Amygdala (tissue), 56 donors: ENCODE measurements around the gene LRRC4B.

ENCODE experiments used
- DNase-seq, 56 donors: peaks; one replicate each; lab custom pipeline; 2025; lab: John Stamatoyannopoulos, UW

Gene LRRC4B

GRCh38 chr19:50555033-50555432, 13.2 kb downstream of the LRRC4B start:
- no peak for DNase-seq

GRCh38 chr19:50554212-50554611, 14.0 kb downstream of the LRRC4B start:
- DNase-seq: no peak

GRCh38 chr19:50553134-50553703, 15.0 kb downstream of the LRRC4B start:
- DNase-seq: no peak

GRCh38 chr19:50552540-50552939, 15.7 kb downstream of the LRRC4B start:
- DNase-seq: no peak

GRCh38 chr19:50551715-50552187, 16.5 kb downstream of the LRRC4B start:
- peak in 49 of 56 donors; percentile 19 to 94 (median 66) for DNase-seq

GRCh38 chr19:50551034-50551714, 17.1 kb downstream of the LRRC4B start:
- peak in 15 of 56 donors; percentile 8 to 61 (median 48) for DNase-seq

GRCh38 chr19:50550594-50550966, 17.7 kb downstream of the LRRC4B start:
- peak in 5 of 56 donors; percentile 7 to 56 (median 31) for DNase-seq

- peak in 3 of 56 donors; percentile 43 to 60 (median 43) for DNase-seq
Observed at GRCh38 chr19:50549927-50550593, 18.2 kb downstream of the LRRC4B start.

GRCh38 chr19:50549059-50549926, 18.9 kb downstream of the LRRC4B start:
- DNase-seq: peak in 16 of 56 donors; percentile 17 to 60 (median 36)

- DNase-seq: peak in 47 of 56 donors; percentile 19 to 88 (median 60)
Observed at GRCh38 chr19:50548191-50549058, 19.8 kb downstream of the LRRC4B start.

GRCh38 chr19:50547385-50548190, 20.6 kb downstream of the LRRC4B start:
- DNase-seq: peak in 26 of 56 donors; percentile 15 to 72 (median 41)

GRCh38 chr19:50546527-50547221, 21.6 kb downstream of the LRRC4B start:
- peak in 10 of 56 donors; percentile 19 to 52 (median 46) for DNase-seq

- DNase-seq: no peak
Observed at GRCh38 chr19:50542943-50543342, 25.3 kb downstream of the LRRC4B start.

- DNase-seq: peak in 55 of 56 donors; percentile 21 to 96 (median 74)
Observed at GRCh38 chr19:50537769-50538230, 30.4 kb downstream of the LRRC4B start.

- peak in 1 of 56 donors; percentile 47 for DNase-seq
Observed at GRCh38 chr19:50537306-50537685, 30.9 kb downstream of the LRRC4B start.

GRCh38 chr19:50536662-50537305, 31.5 kb downstream of the LRRC4B start:
- DNase-seq: no peak

GRCh38 chr19:50535672-50536187, 32.5 kb downstream of the LRRC4B start:
- no peak for DNase-seq
